ENCODE measurements around the gene TYK2.

Gene TYK2

GRCh38 chr19:10424011-10424637 lies 43.8 kb upstream of the TYK2 start (continued):
- TF ChIP-seq PRDM2 (tag by site-specific recombination; IDR thresholded peaks at IDR 0.05; ENCODE audit: borderline replicate concordance) (no peak), ZNF629 (tag by site-specific recombination; IDR thresholded peaks at IDR 0.05) (peak; percentile 72; the same call in 1 of the 2 replicates), MZF1 (tag by site-specific recombination; IDR thresholded peaks at IDR 0.05; ENCODE audit: borderline replicate concordance) (peak; percentile 76; the same call in 1 of the 2 replicates), ZNF394 (tag by site-specific recombination; IDR thresholded peaks at IDR 0.05; ENCODE audit: borderline replicate concordance) (peak; percentile 49; the same call in 1 of the 2 replicates), ZNF423 (tag by site-specific recombination; IDR thresholded peaks at IDR 0.05) (no peak), ZNF677 (tag by site-specific recombination; IDR thresholded peaks at IDR 0.05) (no peak), GLIS2 (tag by site-specific recombination; IDR thresholded peaks at IDR 0.05) (0 out of 2 replicates have a peak, but pooled peaks have one; percentile 25), HOXD13 (CRISPR knock-in tag; IDR thresholded peaks at IDR 0.05; ENCODE audit: borderline replicate concordance) (no peak), KLF8 (tag by site-specific recombination; IDR thresholded peaks at IDR 0.05) (peak; percentile 78; the same call in 1 of the 2 replicates), ZBTB7A (tag by site-specific recombination; IDR thresholded peaks at IDR 0.05; ENCODE audit: low read depth) (peak; percentile 87; the same call in 1 of the 2 replicates), ZSCAN30 (tag by site-specific recombination; IDR thresholded peaks at IDR 0.05) (peak; percentile 63), ZNF341 (tag by site-specific recombination; IDR thresholded peaks at IDR 0.05; ENCODE audit: low read depth) (peak; percentile 63), TCF7L2 (IDR thresholded peaks at IDR 0.05; ENCODE audit: borderline replicate concordance, low read depth, low read length) (peak; percentile 75; the same call in 1 of the 2 replicates), ZNF24 (tag by site-specific recombination; IDR thresholded peaks at IDR 0.05) (0 out of 2 replicates have a peak, but pooled peaks have one; percentile 45), ZNF335 (tag by site-specific recombination; conservative IDR thresholded peaks at IDR 0.05) (peak; percentile 91), ZFP69B (tag by site-specific recombination; IDR thresholded peaks at IDR 0.05) (peak; percentile 39; the same call in 1 of the 2 replicates), SP2 (tag by site-specific recombination; IDR thresholded peaks at IDR 0.05) (peak; percentile 35; the same call in 1 of the 2 replicates), IKZF3 (tag by site-specific recombination; IDR thresholded peaks at IDR 0.05) (peak; percentile 100), ZNF2 (tag by site-specific recombination; IDR thresholded peaks at IDR 0.05) (peak; percentile 83; the same call in 1 of the 2 replicates), SP3 (tag by site-specific recombination; IDR thresholded peaks at IDR 0.05) (0 out of 2 replicates have a peak, but pooled peaks have one; percentile 10), ZNF121 (tag by site-specific recombination; IDR thresholded peaks at IDR 0.05) (peak; percentile 11; the same call in 1 of the 2 replicates)
- TF ChIP-seq, protein P1, sequence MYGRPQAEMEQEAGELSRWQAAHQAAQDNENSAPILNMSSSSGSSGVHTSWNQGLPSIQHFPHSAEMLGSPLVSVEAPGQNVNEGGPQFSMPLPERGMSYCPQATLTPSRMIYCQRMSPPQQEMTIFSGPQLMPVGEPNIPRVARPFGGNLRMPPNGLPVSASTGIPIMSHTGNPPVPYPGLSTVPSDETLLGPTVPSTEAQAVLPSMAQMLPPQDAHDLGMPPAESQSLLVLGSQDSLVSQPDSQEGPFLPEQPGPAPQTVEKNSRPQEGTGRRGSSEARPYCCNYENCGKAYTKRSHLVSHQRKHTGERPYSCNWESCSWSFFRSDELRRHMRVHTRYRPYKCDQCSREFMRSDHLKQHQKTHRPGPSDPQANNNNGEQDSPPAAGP (tag by site-specific recombination; IDR thresholded peaks at IDR 0.05), result peak; percentile 80; the same call in 1 of the 2 replicates
- TF ChIP-seq, protein P2, sequence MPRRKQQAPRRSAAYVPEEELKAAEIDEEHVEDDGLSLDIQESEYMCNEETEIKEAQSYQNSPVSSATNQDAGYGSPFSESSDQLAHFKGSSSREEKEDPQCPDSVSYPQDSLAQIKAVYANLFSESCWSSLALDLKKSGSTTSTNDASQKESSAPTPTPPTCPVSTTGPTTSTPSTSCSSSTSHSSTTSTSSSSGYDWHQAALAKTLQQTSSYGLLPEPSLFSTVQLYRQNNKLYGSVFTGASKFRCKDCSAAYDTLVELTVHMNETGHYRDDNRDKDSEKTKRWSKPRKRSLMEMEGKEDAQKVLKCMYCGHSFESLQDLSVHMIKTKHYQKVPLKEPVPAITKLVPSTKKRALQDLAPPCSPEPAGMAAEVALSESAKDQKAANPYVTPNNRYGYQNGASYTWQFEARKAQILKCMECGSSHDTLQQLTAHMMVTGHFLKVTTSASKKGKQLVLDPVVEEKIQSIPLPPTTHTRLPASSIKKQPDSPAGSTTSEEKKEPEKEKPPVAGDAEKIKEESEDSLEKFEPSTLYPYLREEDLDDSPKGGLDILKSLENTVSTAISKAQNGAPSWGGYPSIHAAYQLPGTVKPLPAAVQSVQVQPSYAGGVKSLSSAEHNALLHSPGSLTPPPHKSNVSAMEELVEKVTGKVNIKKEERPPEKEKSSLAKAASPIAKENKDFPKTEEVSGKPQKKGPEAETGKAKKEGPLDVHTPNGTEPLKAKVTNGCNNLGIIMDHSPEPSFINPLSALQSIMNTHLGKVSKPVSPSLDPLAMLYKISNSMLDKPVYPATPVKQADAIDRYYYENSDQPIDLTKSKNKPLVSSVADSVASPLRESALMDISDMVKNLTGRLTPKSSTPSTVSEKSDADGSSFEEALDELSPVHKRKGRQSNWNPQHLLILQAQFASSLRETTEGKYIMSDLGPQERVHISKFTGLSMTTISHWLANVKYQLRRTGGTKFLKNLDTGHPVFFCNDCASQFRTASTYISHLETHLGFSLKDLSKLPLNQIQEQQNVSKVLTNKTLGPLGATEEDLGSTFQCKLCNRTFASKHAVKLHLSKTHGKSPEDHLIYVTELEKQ (tag by site-specific recombination; IDR thresholded peaks at IDR 0.05; ENCODE audit: borderline replicate concordance), result no peak
- TF ChIP-seq, protein P3, sequence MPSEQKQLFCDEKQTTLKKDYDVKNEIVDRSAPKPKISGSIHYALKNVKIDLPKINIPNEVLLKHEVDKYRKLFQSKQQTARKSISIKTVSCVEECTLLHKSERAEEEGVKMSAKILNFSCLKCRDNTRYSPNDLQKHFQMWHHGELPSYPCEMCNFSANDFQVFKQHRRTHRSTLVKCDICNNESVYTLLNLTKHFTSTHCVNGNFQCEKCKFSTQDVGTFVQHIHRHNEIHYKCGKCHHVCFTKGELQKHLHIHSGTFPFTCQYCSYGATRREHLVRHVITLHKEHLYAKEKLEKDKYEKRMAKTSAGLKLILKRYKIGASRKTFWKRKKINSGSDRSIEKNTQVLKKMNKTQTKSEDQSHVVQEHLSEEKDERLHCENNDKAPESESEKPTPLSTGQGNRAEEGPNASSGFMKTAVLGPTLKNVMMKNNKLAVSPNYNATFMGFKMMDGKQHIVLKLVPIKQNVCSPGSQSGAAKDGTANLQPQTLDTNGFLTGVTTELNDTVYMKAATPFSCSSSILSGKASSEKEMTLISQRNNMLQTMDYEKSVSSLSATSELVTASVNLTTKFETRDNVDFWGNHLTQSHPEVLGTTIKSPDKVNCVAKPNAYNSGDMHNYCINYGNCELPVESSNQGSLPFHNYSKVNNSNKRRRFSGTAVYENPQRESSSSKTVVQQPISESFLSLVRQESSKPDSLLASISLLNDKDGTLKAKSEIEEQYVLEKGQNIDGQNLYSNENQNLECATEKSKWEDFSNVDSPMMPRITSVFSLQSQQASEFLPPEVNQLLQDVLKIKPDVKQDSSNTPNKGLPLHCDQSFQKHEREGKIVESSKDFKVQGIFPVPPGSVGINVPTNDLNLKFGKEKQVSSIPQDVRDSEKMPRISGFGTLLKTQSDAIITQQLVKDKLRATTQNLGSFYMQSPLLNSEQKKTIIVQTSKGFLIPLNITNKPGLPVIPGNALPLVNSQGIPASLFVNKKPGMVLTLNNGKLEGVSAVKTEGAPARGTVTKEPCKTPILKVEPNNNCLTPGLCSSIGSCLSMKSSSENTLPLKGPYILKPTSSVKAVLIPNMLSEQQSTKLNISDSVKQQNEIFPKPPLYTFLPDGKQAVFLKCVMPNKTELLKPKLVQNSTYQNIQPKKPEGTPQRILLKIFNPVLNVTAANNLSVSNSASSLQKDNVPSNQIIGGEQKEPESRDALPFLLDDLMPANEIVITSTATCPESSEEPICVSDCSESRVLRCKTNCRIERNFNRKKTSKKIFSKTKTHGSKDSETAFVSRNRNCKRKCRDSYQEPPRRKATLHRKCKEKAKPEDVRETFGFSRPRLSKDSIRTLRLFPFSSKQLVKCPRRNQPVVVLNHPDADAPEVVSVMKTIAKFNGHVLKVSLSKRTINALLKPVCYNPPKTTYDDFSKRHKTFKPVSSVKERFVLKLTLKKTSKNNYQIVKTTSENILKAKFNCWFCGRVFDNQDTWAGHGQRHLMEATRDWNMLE (tag by site-specific recombination; conservative IDR thresholded peaks at IDR 0.05; ENCODE audit: low read depth), result no peak

Data from HEK293 (cell line).